ENCODE measurements around the gene ZBTB39.

ZBTB39 gene

DNA sequence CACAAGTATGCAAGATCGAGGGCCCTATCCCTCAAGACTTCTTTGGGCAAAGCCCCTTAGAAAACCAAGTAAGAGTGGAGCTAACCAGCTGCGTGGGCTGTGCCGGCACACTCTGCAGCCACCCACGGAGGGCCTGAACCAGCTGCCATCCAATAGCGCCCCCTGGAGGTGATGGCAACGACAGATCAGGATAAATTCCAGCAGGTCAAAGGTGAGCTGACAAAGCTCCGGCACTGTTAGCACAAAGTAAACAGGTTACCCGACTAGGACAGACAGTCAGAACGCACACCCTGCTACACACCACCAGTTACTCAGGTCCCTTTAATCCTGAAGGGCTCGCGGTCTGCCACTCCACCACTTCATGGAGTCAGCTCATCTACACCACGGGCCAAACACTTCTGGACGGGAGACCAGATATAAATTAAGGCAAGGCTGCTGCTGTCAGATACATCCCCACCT lies 4.9 kb downstream of the ZBTB39 start:
- in situ Hi-C loops (cut with MboI; ENCODE audit: low sequenced_read_pairs): no loop called here

DNA sequence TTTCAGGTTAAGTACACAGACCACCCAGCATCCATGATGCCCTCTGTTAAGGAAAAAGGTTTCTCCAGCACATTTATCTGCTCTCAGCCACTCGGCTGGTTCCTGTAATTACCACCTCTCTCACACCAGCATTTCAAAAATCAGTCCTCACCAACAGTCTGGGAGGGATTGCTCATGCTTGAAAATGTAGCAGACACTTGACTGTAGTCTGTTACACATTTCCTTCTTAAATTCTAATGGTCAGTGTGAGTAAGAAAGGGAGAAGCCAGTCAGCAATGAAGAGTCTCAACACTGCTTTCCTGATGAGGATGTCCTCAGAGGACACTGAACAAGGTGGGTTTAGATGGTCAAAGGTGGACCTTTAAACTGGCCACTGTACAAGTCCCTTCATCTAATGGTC lies 6.0 kb downstream of the ZBTB39 start:
- in situ Hi-C loops (cut with MboI; ENCODE audit: low sequenced_read_pairs): no loop called here

DNA sequence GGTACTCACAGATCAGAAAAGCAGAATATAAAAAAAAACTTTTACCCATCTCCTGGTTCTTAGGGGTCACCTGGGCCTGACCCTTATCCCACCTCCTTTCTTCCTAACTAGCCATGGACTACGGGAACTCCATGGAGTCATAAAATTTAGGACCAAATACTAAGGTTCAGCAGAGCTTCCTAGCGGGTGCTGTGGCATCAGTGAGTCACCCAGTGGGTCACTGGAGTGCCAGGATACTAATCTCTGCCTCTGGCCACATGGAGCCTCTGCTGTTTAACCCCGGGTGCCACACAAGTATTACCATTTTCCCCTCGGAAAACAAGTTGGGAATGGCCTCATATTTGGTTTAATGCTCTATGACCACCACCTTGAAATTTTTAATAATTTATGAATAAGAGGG lies 6.9 kb downstream of the ZBTB39 start:
- in situ Hi-C loops (cut with MboI; ENCODE audit: low sequenced_read_pairs): loop anchor here (25.0 kb wide), 1 partner anchor 237 kb away; the partner anchor contains the start of genes HSD17B6 and PRIM1

DNA sequence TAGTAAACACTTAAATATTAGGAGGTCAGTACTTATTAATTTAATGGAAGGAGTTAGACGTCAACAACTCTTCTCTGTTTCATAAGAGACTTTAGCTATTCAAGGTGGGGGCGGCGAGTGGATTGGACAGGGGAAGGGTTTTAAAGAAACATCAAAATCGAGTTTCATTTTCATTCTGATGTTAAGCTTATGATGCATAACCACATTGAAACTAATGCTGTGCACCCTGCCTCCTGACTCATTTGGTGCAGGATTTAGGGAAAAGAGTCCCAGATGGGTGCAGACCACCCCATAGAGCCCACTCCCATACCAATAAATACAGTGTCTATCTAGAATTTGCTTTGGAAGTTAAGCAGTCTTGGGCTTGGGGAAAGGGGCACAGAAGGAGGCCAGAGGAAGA lies 7.4 kb downstream of the ZBTB39 start:
- in situ Hi-C loops (cut with MboI; ENCODE audit: low sequenced_read_pairs): loop anchor here (25.0 kb wide), 1 partner anchor 237 kb away; the partner anchor contains the start of genes HSD17B6 and PRIM1

DNA sequence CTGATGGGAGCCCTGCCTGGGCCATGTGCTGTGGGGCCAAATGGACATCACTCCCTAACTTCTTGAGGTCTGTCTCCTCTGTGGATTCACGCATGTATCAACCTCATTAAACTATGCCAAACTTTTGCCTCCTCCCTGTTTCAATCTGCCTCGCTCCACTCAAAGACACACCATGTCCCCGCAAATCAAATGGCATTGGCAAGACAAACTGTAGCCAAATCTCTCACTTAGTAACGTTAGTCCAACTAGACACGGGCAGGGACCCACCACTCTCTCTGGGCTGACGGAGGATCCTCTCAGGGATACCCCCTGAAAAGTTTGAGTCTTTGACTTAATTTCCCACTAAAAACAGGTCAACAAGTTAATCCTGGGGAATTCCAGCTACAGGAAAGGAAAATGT lies 8.0 kb downstream of the ZBTB39 start:
- in situ Hi-C loops (cut with MboI; ENCODE audit: low sequenced_read_pairs): loop anchor here (25.0 kb wide), 1 partner anchor 236 kb away; the partner anchor contains the start of genes HSD17B6 and PRIM1

DNA sequence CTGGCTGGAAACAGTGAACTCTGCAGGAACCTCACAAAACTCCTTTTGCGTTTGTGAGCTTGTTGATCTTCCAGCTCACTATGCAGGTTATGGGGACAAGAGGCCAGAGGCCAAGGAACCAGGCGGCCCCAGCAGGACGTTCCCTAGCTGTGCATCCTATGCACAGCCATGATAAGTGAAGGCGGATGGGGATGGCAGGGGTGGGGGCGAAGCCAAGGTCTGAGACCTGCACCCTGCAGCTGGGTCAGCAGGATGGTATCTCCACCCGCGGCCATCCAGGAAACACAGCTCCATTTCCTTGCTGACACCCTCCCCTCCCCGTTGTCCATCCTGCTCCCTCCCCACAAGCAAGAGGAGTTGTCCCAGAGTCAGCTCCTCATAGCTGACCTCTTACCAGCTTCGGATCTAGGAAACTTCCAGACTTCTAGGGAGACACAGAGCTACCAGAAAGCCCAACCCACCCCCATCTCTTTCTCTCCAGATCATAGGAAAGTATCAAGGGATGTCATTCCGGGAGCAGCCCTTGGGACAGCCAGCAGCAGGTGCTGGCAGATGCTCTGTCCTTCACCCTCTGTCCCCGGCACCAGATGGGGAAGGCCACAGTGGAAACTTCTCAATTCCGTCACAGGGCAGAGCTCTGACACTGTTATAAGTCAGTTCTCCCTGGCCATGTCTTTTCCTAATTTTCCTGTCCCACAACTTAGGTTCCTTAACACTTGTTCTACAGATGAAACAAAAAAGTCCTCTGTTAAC lies 9.4 kb downstream of the ZBTB39 start:
- in situ Hi-C loops (cut with MboI; ENCODE audit: low sequenced_read_pairs): loop anchor here (25.0 kb wide), 1 partner anchor 235 kb away; the partner anchor contains the start of genes HSD17B6 and PRIM1

DNA sequence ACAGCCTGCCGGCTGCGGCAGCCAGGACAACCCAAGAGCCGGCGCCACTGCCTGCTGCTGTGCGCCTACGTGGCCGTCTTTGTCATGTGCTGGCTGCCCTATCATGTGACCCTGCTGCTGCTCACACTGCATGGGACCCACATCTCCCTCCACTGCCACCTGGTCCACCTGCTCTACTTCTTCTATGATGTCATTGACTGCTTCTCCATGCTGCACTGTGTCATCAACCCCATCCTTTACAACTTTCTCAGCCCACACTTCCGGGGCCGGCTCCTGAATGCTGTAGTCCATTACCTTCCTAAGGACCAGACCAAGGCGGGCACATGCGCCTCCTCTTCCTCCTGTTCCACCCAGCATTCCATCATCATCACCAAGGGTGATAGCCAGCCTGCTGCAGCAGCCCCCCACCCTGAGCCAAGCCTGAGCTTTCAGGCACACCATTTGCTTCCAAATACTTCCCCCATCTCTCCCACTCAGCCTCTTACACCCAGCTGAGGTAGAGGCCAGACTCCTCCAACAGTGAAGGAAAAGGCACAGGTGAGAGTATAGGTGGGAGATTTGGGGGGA lies 10.3 kb downstream of the ZBTB39 start:
- in situ Hi-C loops (cut with MboI; ENCODE audit: low sequenced_read_pairs): loop anchor here (25.0 kb wide), 1 partner anchor 234 kb away; the partner anchor contains the start of genes HSD17B6 and PRIM1

DNA sequence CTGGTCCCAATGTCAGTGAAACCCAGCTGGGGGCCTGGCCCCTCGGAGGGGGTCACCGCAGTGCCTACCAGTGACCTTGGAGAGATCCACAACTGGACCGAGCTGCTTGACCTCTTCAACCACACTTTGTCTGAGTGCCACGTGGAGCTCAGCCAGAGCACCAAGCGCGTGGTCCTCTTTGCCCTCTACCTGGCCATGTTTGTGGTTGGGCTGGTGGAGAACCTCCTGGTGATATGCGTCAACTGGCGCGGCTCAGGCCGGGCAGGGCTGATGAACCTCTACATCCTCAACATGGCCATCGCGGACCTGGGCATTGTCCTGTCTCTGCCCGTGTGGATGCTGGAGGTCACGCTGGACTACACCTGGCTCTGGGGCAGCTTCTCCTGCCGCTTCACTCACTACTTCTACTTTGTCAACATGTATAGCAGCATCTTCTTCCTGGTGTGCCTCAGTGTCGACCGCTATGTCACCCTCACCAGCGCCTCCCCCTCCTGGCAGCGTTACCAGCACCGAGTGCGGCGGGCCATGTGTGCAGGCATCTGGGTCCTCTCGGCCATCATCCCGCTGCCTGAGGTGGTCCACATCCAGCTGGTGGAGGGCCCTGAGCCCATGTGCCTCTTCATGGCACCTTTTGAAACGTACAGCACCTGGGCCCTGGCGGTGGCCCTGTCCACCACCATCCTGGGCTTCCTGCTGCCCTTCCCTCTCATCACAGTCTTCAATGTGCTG lies 11.0 kb downstream of the ZBTB39 start:
- in situ Hi-C loops (cut with MboI; ENCODE audit: low sequenced_read_pairs): loop anchor here (25.0 kb wide), 1 partner anchor 233 kb away; the partner anchor contains the start of genes HSD17B6 and PRIM1

DNA sequence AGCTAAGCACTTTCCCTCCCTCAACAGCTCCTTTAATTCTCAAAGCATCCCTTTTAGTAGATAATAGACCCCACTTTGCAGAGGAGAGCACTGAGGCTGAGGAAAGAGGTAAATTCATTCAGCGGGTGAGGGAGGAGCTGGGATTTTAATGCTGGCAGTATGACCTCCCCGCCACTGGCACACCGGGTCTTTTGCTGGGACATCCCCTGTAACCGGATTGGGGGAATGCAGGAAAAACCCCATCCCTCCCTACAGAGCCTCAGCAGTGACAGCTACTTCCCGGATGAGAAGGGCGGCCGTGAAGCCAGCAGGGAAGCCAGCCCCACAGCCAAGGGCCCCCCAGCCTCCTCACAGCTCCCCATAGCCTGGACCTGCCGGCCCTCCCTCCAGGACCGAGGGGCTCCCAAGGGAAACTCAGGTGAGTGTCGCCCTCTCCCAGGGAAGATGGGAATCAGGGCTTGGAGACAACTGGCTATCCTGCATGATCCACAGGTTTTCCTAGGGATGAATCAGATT lies 12.1 kb downstream of the ZBTB39 start:
- in situ Hi-C loops (cut with MboI; ENCODE audit: low sequenced_read_pairs): loop anchor here (25.0 kb wide), 1 partner anchor 232 kb away; the partner anchor contains the start of genes HSD17B6 and PRIM1

DNA sequence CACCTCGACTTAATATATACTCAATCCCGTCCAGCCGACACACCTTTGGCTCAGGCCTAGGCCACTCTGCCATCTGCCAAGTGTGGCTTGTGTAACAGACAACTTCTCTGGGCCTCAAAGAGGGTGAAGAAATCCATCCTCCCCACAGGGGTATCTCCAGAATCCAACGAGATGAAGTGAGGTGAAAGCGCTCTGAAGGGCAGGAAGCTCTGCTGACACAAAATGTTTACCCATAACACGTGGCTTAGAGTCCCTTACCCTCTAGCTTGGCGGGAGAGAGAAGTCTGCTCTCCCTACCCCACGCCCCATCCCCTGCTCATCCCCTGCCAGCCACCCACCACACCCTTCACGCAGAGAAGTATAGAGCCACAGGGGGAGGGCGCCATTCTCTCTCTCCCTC lies 13.0 kb downstream of the ZBTB39 start:
- in situ Hi-C loops (cut with MboI; ENCODE audit: low sequenced_read_pairs): loop anchor here (25.0 kb wide), 1 partner anchor 231 kb away; the partner anchor contains the start of genes HSD17B6 and PRIM1

DNA sequence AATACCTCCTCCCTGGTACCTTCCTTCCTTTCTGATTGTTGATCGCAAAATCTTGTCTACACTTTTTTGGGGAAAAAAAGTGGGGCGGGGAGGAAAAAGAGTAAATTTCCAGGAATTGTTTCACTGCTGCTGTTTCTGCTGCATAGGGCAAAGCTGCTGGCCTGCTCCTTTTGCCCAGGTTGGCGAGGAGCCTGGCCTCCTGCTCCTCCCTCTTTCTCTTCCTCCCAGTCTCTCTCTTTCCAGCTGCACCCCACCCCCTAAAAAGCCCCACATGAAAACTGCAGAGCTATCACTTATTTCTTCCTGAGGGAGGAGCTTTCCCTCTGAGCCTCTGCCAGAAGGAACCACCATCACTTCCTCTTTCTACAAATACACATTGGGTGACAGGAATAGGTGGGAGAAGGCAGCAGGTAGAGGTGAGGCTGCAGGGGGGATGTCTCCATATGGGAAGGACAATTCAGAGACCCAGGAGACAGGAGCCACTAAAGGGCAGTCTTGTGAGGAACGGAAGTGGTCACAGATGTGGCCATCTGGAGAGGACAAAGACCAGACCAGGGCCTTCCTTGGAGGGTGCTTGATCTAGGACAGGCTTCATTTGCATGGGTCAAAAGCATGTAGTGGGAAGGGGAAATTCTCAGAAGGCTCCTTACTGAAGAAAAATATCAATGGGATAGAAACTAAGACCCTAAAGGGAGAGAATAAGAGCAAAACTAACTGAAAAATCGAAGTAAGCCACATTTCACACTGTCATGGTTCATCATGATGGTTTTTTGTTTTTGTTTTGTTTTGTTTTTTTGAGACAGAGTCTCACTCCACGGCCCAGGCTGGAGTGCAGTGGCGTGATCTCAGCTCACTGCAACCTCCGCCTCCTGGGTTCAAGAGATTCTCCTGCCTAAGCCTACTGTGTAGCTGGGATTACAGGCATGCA lies 14.8 kb downstream of the ZBTB39 start:
- in situ Hi-C loops (cut with MboI; ENCODE audit: low sequenced_read_pairs): loop anchor here (25.0 kb wide), 1 partner anchor 229 kb away; the partner anchor contains the start of genes HSD17B6 and PRIM1

DNA sequence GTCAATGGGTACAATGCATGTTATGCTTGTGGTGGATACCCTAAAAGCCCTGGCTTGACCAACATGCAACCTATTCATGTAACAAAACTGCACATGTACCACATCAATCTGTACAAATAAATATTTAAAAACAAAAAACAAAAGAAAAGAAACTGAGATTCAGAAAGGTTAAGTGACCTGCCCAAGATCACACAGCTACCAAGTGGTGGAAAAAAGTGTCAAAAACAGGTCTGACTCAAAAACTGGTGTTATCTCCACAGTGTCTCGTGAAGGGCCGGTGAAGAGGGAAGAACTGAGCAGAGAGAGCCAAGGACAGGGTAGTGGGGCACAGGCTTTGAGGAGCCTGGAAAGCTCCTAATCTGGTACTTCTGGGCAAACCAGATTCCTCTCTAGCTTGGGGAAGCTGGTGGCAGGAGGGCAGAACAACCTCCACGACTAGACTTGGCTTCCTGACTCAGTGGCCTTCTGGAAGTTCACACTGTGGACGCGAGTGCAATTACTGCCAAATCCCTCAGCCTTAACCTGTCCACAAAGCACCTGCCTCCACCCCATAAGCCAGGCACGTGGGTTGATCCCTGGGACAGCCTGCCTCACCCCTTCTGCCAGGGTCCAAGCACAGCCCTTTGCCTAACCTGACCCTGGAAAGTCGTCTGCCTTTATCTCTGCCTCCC lies 15.6 kb downstream of the ZBTB39 start:
- in situ Hi-C loops (cut with MboI; ENCODE audit: low sequenced_read_pairs): loop anchor here (25.0 kb wide), 1 partner anchor 228 kb away; the partner anchor contains the start of genes HSD17B6 and PRIM1

DNA sequence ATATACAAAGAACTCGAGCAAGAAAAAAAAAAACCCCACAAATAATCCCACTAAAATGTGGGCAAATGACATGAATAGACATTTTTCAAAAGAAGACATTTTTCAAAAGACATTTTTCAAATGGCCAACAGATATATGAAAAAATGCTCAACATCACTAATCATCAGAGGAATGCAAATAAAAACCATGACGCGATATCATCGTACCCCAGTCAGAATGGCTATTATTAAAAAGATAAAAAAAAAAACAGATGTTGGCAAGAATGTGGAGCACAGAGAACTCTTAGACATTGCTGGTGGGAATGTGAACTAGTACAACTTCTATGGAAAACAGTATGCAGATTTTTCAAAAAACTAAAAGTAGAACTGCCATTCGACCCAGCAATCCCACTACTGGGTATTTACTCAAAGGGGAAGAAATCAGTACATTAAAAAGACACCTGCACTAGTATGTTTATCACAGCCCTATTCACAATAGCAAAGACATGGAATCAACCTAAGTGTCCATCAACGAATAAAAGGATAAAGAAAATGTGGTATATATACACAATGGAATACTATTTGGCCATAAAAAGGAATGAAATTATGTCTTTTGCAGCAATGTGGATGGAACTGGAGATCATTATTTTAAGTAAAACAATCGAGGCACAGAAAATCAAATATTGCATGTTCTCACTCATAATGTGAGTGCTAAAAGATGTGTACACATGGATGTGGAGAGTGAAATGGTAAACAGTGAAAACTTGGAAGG lies 16.3 kb downstream of the ZBTB39 start:
- in situ Hi-C loops (cut with MboI; ENCODE audit: low sequenced_read_pairs): loop anchor here (25.0 kb wide), 1 partner anchor 228 kb away; the partner anchor contains the start of genes HSD17B6 and PRIM1

DNA sequence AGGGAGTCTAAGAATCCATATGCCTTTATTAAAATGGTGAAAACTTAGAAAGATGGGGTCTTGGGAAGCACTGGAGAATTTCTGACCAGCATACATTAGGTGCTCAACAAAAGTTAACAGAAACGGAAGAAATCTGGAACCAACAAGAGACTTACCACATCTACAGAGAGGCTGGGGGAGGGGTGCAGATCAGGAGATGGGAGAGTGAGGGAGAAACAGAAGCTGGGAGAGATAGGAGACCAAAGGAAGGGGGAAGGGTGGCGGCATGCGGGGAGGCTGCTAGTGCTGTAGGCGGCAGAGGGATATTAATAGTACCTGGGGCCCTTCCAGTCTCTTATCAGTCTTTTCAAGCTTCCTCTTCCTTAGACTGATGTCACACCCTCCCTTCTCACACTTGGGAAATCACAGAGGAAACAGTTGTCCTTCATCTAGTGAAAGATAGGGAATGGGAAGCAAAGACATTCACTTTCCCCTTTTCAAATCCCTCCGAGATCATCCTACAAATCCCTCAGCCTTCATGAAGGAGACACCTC lies 18.1 kb downstream of the ZBTB39 start:
- in situ Hi-C loops (cut with MboI; ENCODE audit: low sequenced_read_pairs): loop anchor here (25.0 kb wide), 1 partner anchor 226 kb away; the partner anchor contains the start of genes HSD17B6 and PRIM1

DNA sequence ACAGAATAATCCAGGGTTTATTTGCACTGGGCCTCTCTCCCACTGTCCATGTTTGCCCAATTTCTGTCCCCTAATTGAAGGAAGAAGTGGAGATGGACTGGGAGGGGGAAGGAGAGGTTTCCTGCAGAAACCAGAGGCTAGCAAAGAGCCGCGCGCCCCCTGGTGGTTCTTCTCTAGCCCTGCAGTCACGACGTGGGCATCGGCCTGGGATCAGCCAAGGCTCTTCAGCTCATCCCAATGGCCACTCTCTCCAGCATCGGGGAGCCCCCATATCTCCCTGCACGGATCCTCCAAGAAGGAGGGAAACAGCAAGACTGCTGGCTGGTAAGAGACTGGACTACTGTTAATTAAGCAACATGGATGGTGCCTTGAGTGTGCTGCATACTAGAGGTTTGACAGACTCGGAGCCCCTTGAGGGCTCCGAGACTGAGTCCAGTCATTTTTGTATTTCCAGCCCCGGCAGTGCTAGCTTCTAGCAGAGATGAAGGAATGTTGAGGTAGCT lies 18.7 kb downstream of the ZBTB39 start:
- in situ Hi-C loops (cut with MboI; ENCODE audit: low sequenced_read_pairs): loop anchor here (25.0 kb wide), 1 partner anchor 225 kb away; the partner anchor contains the start of genes HSD17B6 and PRIM1

DNA sequence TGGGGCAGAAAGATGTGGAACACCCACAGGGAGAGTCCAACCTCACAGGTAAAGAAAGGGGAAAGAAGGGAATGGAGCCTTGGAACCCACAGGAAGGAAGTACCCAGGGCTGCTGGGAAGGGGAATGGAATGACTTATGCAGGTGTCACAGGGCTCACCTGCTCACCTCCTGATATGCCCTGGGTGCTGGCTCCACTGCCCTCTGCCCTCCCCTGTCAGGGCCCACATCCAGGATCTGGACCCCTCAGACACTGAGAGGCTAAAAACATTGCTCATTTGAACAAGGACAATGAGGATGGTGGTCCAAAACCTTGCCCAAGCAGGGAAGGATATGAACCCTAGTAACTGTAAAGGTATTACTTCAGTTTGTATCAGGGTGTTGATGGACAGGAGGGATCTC lies 19.3 kb downstream of the ZBTB39 start:
- in situ Hi-C loops (cut with MboI; ENCODE audit: low sequenced_read_pairs): loop anchor here (25.0 kb wide), 1 partner anchor 225 kb away; the partner anchor contains the start of genes HSD17B6 and PRIM1

DNA sequence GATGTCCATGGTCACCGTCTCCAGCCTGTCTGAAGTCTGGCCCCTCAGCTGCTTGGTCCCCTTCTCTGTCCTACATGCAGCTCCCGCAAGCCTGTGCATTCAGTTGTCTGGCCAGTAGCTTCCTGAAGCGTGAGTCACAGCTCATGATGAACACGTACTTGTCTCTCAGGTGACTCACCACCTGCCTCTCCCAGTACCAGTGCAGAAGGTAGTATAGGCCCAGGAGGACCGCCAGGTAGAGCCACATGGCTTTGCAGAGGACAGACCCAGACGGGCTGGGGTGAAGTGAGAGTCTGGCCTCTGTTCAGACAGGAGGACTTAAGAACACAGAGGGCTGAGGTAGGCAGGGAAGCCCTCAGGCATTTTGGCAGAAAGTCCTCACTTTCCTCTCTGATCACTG lies 20.6 kb downstream of the ZBTB39 start:
- in situ Hi-C loops (cut with MboI; ENCODE audit: low sequenced_read_pairs): loop anchor here (25.0 kb wide), 1 partner anchor 223 kb away; the partner anchor contains the start of genes HSD17B6 and PRIM1
